Calu3 (cell line): ENCODE data around the gene IRF2. TPM values are rescaled to one million over a fixed set of nuclear protein-coding genes. Genes with fewer than 3 reads are reported as not detected.

Experiments
- BruUV-seq: library from RNA; stranded (reverse); fragments of 400-500 nt; replicated peaks from 2 replicates; lab custom pipeline; 2021; lab: Mats Ljungman, UMichigan
- CTCF ChIA-PET: fragments of 300-600 bp; sonication (Branson Sonifier 250); formaldehyde crosslinking; loops from one replicate; lab custom pipeline; 2022; ENCODE audit warnings: antibody characterized with exemption; lab: Charles Lee
- DNase-seq: peaks from one replicate; pipeline ENCODE4 v3.0.0; 2022
- H3K27ac Mint-ChIP-seq: one replicate; pipeline ENCODE4 v1.8.0; 2022; ENCODE audit warnings: mixed read lengths; ENCODE audit not compliant: unreplicated experiment
- H3K27me3 Mint-ChIP-seq: one replicate; pipeline ENCODE4 v1.8.0; 2022; ENCODE audit warnings: mixed read lengths; ENCODE audit not compliant: unreplicated experiment
- H3K36me3 Mint-ChIP-seq: one replicate; pipeline ENCODE4 v1.8.0; 2022; ENCODE audit warnings: mild to moderate bottlenecking, moderate library complexity, mixed read lengths; ENCODE audit not compliant: insufficient read depth, unreplicated experiment
- H3K4me1 Mint-ChIP-seq: one replicate; pipeline ENCODE4 v1.8.0; 2022; ENCODE audit warnings: mild to moderate bottlenecking, low read depth, mixed read lengths; ENCODE audit not compliant: unreplicated experiment
- H3K4me3 Mint-ChIP-seq: one replicate; pipeline ENCODE4 v1.8.0; 2022; ENCODE audit warnings: mild to moderate bottlenecking, low read depth, moderate library complexity, mixed read lengths; ENCODE audit not compliant: unreplicated experiment
- H3K9me3 Mint-ChIP-seq: one replicate; pipeline ENCODE4 v1.8.0; 2022; ENCODE audit warnings: low read depth, mixed read lengths; ENCODE audit not compliant: unreplicated experiment
- intact Hi-C: fragments of 100-400 bp; cut with micrococcal nuclease; formaldehyde crosslinking; loops from one replicate; pipeline ENCODE4 v1.10.0; 2022; ENCODE audit not compliant: unreplicated experiment
- total RNA-seq: library from RNA; stranded (reverse); gene quantifications from 2 replicates; pipeline ENCODE4 v1.2.3, GENCODE V29; 2022
- TF ChIP-seq, protein P1 (sequence below): fragments of 200-600 bp; IDR thresholded peaks from one replicate; pipeline ENCODE4 v1.8.0; 2022; ENCODE audit warnings: antibody characterized with exemption; ENCODE audit not compliant: unreplicated experiment

The IRF2 gene
- total RNA-seq, 1 experiment from 2014 or later = 27.3 TPM

DNA sequence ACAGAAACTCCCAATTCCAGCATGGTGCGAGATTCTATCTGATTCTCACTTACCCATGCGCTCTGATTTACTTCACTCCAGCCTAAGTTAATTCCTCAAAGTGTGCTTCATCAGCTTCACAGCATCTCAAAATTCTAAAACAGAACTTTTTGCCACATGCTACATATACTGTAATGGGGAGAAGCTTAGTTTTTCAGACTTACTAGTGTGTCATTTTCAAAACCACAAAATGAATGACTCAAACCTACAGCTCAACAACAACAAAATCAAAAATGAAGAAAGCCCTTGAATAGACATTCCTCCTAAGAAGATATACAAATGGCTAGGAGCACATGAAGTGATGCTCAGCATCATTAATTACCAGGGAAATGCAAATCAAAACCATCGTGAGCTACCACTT, 14.9 kb downstream of the IRF2 start:
- Mint-ChIP-seq H3K27ac (no peak overlapping the region), H3K4me1 (peaks cover 4% of the 10 kb centered on the region), H3K36me3 (no peaks in the 10 kb centered on the region), H3K9me3 (no peaks in the 10 kb centered on the region), H3K4me3 (no peak overlapping the region), H3K27me3 (no peaks in the 10 kb centered on the region)
- BruUV-seq = no TSS peak
- TF ChIP-seq, protein P1, sequence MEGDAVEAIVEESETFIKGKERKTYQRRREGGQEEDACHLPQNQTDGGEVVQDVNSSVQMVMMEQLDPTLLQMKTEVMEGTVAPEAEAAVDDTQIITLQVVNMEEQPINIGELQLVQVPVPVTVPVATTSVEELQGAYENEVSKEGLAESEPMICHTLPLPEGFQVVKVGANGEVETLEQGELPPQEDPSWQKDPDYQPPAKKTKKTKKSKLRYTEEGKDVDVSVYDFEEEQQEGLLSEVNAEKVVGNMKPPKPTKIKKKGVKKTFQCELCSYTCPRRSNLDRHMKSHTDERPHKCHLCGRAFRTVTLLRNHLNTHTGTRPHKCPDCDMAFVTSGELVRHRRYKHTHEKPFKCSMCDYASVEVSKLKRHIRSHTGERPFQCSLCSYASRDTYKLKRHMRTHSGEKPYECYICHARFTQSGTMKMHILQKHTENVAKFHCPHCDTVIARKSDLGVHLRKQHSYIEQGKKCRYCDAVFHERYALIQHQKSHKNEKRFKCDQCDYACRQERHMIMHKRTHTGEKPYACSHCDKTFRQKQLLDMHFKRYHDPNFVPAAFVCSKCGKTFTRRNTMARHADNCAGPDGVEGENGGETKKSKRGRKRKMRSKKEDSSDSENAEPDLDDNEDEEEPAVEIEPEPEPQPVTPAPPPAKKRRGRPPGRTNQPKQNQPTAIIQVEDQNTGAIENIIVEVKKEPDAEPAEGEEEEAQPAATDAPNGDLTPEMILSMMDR = no peak
- CTCF ChIA-PET = interaction anchor here (0.5 kb wide), 1 partner anchor 673 kb away, joined by 7 read pairs; no protein-coding TSS in a partner anchor
- intact Hi-C loops = no loop called here
- DNase-seq = no peak

DNA sequence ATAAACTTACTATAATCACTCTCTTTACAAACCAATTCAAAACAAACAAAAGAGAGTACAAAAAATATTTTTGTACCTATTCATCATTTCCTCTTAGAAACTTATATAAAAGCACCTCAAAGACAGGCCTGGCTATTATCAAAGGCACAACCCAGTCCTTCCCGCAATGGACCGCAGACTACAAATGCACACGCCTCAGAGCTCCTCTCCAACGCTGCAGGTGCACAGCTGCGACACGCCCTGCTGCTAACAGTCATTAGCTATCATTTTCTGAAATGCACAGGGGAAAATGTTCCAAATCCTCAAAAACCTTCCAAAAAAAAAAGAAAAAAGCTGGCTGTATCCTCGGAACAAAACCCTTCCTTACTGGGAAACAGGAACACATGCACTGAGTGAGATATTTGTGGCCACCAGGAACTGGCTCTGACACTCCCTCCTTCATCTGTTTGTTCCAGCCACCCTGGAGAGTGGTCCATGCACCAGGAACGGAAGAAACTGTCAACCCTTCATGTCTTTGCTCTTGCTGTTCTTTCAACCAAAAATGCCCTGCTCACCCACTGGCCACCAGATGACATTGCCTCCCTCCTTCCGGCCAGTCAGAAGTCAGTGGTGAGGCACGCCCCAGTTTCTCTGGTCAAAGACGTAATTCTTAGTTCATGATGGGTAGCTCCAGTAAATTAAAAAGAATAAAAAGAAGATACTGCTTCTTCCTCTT, 16.7 kb downstream of the IRF2 start:
- CTCF ChIA-PET = no interaction called here
- intact Hi-C loops = no loop called here
- H3K36me3 Mint-ChIP-seq = peaks cover 2% of the 10 kb centered on the region
- H3K9me3 Mint-ChIP-seq = no peaks in the 10 kb centered on the region
- peaks cover 18% of the 10 kb centered on the region for H3K4me1 Mint-ChIP-seq
- no peak overlapping the region for H3K27ac Mint-ChIP-seq
- H3K4me3 Mint-ChIP-seq = no peak overlapping the region
- BruUV-seq = no TSS peak
- TF ChIP-seq, protein P1 = no peak
- DNase-seq = no peak
- no peaks in the 10 kb centered on the region for H3K27me3 Mint-ChIP-seq

DNA sequence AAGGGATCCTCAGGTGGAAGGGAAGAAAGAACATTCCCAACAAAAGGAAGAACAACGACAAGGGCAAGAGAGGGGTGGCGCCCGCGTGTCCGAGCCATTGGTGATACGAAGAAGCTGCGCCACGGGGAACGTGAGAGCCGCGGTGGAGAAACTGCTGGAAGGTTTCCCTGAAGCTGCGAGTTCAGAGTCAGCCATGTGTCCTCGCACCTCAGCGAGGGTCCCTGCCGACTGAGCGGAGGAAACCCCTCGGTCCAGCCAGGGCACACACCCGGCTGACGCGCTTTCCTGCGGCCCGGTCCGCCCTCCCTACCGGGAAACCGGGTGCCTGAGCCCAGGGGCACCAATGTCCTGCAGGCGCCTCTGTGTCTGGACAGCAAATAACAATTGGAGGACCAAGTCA, 18.0 kb downstream of the IRF2 start:
- H3K4me3 Mint-ChIP-seq = no peak overlapping the region
- TF ChIP-seq, protein P1 = no peak
- no peak overlapping the region for H3K27ac Mint-ChIP-seq
- BruUV-seq = no TSS peak
- no peaks in the 10 kb centered on the region for H3K9me3 Mint-ChIP-seq
- H3K4me1 Mint-ChIP-seq = peaks cover 18% of the 10 kb centered on the region
- DNase-seq = no peak
- CTCF ChIA-PET = no interaction called here
- intact Hi-C loops = no loop called here
- H3K36me3 Mint-ChIP-seq = peaks cover 6% of the 10 kb centered on the region
- H3K27me3 Mint-ChIP-seq = no peaks in the 10 kb centered on the region

DNA sequence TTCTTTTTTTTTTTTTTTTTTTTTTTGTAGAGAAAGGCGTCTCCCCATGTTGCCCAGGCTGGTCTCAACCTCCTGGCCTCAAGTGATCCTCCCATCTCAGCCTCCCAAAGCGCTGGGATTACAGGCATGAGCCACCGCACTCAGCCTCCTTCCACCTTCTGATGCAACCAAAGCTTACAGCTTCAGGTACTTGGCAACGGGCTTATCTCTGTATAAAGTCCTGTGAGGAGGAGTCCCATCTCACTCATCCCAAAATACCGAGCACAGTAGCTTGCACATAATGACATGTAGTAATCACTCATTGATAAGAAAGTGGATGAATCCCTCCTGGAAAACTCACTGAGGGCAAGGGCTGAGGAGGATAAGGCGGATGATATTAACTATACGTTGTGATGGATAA, 19.1 kb downstream of the IRF2 start:
- no TSS peak for BruUV-seq
- Mint-ChIP-seq H3K4me3 (no peak overlapping the region), H3K36me3 (peaks cover 6% of the 10 kb centered on the region), H3K27ac (no peak overlapping the region), H3K27me3 (no peaks in the 10 kb centered on the region), H3K4me1 (peaks cover 18% of the 10 kb centered on the region), H3K9me3 (no peaks in the 10 kb centered on the region)
- DNase-seq = no peak
- TF ChIP-seq, protein P1 = no peak
- intact Hi-C loops = no loop called here
- CTCF ChIA-PET = no interaction called here
